Nucleus accumbens (tissue), 56 donors: ENCODE results near the gene PRR35.

Source experiments
- DNase-seq, 56 donors: peaks; one replicate each; lab custom pipeline; 2025; lab: John Stamatoyannopoulos, UW

PRR35 gene

GRCh38 chr16:561413-561794 lies 1.2 kb downstream of the PRR35 start:
- no peak for DNase-seq

DNA sequence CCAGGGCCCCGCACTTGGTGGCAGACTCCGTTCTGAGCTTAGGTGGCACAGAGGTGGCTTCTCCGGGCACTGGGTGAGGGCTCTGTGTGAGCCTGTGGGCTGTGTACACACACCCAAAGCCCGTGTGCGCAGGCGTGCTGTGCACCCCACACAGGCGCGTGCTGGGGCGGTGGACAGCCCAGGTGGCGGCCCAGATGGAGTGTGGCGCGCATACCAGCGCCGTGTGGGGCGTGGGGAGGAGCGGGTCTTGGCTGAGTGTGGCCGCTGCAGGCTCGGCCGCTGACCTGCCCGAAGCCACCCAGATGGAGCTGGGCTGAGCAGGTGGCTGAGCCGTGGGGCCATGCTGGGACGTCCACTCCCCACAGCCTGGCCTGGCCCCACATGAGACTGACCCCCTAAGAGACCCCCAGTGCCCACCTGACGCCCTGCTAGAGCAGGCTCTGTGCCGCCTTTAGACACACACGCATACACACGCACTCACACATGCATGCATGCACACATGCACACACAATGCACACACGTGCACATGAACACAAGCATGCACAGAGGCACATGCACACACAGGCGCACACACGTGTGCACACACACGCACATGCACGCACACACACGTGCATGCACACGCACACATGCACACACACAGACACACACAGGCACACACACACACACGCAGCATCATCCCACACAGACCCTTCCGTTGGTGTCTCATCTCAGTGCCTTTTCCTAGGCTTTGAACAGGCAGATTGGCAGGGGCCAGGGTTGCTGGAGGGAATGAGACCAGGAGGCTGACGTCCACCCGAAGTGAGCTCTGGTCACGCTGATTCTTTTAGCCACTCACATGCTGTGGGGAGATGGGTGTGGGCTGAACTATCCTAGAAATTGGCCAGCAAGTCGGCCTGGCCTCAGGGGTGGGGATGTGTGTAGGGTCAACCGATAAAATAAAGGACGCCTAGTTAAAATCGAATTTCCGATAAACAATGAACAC lies 2.1 kb downstream of the PRR35 start:
- no peak for DNase-seq

DNA sequence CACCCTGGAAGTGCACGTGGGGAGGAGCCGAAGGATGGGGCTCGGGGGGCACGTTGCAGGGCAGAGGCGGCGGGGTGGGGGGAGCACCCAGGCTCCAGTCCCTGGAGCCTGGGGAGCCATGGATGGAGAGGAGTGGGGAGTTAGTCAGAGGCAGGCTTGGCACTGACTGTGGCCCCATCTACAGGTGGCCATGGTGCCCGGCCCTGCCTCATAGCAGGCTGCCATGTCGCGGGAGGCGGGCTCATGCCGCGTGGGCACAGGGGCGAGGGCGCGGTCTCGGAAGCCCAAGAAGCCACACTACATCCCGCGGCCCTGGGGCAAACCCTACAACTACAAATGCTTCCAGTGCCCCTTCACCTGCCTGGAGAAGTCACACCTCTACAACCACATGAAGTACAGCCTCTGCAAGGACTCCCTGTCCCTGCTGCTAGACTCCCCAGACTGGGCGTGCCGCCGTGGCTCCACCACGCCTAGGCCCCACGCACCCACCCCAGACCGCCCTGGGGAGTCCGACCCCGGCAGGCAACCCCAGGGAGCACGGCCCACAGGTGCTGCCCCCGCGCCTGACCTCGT lies 3.0 kb downstream of the PRR35 start:
- no peak for DNase-seq

- no peak for DNase-seq
Observed at GRCh38 chr16:564690-565418, 4.7 kb downstream of the PRR35 start.

- DNase-seq, result no peak
Observed at GRCh38 chr16:565419-566330, 5.5 kb downstream of the PRR35 start.

DNA sequence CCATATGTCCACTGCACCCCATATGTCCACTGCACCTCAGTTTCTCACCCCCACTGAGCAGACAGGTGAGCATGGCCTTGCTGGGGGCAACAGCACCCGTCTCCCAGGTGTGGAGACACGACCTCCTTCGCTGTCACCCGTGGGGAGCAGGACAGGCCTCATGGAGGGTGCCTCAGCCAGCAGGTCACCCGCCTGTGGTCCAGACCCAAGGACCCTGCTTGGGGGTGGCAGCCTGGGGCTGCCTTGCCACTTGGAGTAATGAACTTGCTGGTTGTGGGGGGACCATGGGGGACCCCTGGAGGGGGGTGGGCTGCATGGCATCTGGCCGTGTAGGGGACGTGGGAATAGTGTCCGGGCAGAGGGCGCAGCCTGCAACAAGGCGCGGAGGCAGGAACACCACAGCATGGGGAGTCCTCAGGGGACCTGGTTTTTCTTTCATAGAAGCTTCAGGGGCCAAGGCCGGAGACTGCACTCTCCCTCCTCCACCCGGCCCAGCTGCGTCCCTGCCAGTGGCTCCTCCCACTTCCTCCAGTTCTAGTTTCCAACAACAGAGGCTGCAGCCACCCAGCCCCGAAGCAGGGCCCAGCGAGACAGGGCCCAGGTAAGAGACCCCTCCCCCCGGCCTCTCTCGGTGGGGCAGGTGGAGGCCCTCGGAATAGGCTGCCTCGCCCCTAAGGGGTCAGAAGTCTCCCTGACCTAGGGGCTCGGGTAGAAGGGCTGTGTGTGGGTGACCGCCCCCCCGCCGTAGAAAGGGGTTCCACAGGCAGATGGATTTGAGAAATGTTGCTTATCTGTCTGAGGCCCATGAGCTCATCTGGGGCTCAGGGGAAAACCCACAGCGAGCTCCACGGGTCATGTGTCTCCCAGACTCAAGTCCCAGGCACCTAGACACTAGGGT lies 6.5 kb downstream of the PRR35 start, which contains the start of gene NHLRC4:
Gene NHLRC4 (plus strand): TSS at position 531 of the 898 bp plus-strand sequence. CDS start 1,043 bp downstream, outside the sequence.
- DNase-seq, result peak in 1 of 56 donors; percentile 31

DNA sequence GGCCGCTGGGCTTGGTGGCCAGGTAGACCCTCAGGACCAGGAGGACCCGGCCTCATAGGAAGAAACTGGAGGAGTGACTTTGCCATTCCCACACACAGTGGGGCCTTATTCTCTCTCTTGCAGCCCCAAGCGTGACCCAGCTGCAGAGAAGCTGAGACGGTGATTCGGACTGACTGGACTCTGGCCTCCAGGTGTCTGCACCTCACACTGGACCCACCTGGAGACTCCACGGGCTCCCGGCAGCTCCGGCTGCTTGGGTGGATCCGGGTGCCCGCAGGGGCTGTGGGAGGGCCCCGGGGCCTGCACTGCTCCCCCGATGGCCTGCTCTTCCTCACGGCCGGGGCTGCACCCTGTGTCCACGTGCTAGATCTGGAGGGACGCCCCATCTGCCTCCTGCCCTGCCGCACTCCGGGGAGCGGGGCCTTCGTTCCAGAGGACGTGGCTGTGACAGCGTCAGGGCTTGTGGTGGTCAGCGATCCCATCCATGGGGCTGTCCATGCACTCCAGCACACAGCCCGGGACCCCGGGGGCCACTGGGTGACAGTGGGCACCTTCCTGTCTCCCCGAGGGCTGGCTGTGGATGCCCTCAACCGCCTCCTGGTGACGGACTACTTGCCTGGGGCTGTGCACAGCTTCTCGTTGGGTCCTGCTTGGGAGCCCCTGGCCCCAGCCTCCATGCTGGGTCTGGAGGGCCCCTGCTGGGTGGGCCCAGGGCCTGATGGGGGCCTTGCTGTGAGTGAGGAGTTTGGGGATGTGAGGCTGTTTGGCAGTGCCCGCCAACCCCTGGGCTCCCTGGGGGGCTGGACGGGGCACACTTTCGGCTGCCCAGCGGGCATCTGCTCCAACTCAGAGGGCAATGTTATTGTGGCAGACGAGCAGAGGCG lies 7.4 kb downstream of the PRR35 start:
- no peak for DNase-seq

DNA sequence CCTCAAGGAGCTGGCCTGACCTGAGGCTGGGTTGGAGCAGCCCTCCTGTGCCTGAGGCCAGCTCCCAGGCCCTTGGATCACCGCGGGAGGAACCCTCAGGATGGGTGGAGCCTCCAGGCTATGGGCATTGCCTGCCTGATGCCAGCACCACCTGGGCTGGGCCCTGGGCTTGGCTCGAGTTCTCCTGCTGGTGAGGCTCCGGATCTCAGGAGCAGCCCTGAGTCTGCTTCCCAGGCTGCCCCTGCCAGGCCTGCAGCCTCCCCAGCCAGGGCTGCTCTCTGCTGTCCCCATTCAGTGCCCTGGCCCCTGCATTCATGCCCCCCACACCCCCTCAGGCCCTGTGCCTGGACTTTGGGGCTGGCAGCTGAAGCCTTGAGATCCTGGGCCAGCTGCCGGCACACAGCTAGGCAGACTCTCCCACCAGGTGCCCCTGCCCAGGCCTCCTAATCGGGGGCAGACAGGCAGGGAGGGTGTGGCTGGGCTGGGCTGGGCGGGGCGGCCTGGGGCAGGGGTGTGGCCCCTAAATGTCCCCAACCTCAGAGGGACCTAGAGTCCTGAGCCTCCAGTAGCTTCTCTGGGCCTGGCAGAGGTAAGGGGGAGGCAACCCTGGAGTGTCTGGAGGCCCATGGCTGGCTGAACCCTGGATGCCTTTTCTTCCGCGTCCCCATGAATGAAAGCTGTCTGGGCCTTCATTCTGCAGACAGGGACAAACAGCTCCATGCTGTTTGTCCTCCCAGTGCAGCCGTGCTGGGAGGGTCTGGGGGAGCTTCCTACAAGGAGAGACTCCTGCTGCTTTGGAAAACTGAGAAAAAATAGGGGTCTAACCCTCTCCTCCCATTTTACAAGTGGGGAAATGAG lies 8.4 kb downstream of the PRR35 start:
- no peak for DNase-seq

DNA sequence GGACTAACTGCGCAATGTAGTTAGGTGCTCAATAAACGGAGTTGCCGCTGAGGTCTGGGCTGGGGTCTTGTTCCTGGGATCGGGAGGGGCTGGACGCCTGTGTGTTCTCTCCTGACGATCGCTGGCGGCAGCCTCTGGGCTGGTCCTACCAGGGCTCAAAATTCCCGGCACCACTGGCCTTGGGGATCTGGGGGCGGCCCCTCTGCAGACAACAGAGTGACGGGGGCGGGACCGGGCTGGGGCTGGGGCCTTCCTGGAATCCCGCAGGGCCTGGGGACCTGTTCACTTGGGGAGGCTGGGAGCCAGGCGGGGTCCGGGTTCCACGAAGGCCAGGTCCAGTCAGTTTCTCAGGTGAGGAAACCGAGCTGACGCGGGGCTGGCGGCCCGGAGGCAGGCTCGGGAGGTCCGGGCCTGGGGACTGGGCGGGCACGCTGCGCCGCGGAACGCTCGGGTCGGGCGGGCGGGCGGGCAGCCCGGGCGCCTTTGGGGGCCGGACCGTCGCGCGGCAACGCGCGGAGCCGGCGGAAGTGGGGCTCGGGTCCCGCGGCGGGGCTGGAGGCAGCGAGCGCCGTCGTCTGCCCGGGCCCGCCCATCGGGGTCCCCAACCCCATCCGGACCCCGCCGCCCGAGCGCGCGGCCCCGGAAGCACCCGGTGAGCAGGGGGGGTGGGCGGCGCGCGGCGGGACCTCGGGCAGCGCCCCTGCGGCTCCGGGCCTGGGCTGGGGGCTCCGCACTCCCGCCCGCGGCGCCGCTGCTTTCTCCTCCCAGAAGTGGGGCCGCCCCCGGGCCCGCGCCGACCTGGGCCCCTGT lies 9.5 kb downstream of the PRR35 start, which contains the start of gene PIGQ:
Gene PIGQ (plus strand): TSS at position 524 of the 810 bp plus-strand sequence. CDS start 4,107 bp downstream, outside the sequence.
- peak in 48 of 56 donors; percentile 8 to 82 (median 48) for DNase-seq

DNA sequence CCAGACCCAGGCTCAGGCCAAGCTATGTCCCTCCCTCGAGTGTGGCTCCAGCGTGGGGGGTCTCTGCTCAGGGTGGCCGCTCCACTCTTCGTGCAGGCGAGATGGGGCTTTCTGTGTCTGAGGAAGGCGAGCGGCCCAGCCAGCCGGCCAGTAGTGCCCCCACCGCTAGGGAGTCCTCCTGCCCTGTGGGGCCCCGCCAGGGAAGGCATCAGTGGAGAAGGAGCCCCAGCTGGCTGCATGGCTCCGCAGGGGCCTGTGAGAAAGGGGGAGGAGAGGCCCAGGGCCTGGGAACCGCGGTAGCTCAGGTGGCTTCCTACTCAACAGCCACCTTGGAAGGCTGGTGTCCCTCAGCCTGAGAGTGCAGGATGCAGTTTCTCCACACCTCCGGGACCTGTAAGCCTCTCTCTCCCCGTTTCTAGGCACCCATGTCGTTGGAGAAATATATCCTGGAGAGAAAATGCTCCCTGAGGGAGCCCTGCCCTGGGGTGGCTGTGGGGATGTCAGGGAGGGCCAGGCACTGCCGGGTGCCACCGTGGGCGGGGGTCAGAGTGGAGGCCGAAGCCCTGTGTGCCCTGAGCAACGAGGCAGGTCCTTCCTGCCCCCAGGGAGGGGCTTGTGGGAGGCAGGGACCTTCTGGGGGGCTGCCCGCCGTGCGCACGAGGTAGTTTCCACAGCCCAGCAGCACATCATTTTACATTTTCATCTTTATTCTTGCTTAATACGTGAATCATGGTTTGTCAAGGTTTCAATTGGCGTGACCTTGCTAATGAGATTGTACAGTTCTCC lies 12.9 kb downstream of the PRR35 start:
- no peak for DNase-seq

GRCh38 chr16:574021-574760 lies 14.0 kb downstream of the PRR35 start:
- no peak for DNase-seq

- no peak for DNase-seq
Observed at GRCh38 chr16:575354-576196, 15.4 kb downstream of the PRR35 start.

DNA sequence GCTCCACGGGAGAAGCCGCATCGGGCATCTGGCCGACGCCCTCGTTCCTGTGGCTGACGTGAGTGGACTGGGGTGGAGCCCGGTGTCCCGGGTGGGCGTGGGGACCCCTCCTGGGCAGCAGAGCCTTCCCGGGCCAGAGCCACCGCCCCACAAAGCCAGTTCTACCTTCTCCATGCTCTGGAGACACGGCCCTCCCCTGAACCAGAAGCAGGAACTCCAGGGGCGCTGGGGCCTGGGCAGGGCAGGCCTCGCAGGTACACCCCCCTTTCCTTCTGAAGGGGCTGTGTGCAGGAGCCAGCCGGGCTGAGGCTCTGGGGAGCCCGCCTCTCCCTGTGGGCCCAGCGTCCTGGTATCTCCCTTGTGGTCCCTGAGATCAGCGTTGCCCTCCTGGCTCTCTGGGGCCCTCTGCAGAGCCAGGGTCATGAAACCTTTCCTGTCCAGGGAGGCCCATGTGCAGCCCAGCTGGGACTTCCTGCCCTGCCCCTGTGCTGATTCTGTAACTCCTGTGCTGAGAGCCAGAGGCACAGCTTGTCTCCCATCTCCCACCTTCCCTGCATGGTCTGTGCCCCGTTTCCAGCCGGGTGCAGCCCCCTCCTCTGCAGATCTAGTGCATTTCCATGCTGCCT lies 16.1 kb downstream of the PRR35 start:
- no peak for DNase-seq
